Measurements from ENCODE around the gene UGT1A8.

DNA sequence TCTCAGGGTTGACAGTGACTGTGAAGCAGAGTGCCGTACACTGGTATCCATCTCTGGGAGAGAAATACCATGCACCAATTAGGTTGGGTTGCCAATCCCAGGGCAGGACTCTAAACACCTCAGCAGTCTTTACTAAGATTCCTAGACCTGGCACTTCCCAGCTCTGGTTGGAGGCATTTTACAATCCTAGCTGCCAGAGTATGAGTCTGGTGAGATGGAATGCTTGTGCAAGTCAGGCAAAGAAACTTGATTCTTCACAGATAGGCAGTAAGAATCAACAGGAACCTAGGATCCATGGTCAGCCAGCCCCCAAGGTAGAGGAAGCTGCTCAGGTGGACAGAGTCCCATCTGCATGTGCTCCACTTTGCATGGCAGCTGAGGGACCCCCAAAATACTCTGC, 89.3 kb downstream of the UGT1A8 start:
- TF ChIP-seq, protein P1, sequence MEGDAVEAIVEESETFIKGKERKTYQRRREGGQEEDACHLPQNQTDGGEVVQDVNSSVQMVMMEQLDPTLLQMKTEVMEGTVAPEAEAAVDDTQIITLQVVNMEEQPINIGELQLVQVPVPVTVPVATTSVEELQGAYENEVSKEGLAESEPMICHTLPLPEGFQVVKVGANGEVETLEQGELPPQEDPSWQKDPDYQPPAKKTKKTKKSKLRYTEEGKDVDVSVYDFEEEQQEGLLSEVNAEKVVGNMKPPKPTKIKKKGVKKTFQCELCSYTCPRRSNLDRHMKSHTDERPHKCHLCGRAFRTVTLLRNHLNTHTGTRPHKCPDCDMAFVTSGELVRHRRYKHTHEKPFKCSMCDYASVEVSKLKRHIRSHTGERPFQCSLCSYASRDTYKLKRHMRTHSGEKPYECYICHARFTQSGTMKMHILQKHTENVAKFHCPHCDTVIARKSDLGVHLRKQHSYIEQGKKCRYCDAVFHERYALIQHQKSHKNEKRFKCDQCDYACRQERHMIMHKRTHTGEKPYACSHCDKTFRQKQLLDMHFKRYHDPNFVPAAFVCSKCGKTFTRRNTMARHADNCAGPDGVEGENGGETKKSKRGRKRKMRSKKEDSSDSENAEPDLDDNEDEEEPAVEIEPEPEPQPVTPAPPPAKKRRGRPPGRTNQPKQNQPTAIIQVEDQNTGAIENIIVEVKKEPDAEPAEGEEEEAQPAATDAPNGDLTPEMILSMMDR (IDR thresholded peaks at IDR 0.05), result no peak
- no peak for TF ChIP-seq TEAD4 (IDR thresholded peaks at IDR 0.05; ENCODE audit: borderline replicate concordance, insufficient read depth)
- no peak for TF ChIP-seq PBX3 (IDR thresholded peaks at IDR 0.05)
- TF ChIP-seq YY1 (IDR thresholded peaks at IDR 0.05; ENCODE audit: low read depth), result no peak
- no peak for TF ChIP-seq SMC3 (IDR thresholded peaks at IDR 0.05; ENCODE audit: low read depth, low read length)
- TF ChIP-seq, protein P2, sequence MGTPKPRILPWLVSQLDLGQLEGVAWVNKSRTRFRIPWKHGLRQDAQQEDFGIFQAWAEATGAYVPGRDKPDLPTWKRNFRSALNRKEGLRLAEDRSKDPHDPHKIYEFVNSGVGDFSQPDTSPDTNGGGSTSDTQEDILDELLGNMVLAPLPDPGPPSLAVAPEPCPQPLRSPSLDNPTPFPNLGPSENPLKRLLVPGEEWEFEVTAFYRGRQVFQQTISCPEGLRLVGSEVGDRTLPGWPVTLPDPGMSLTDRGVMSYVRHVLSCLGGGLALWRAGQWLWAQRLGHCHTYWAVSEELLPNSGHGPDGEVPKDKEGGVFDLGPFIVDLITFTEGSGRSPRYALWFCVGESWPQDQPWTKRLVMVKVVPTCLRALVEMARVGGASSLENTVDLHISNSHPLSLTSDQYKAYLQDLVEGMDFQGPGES (IDR thresholded peaks at IDR 0.05; ENCODE audit: low read depth, low read length), result no peak

Measured in SK-N-SH (cell line).